NCI-H446 treated with DMSO at 0.1 percent for 48 hours (cell line): Measurements from ENCODE around the gene EMX1.

Experiments
- DNase-seq: peaks from one replicate; lab custom pipeline; 2025; lab: John Stamatoyannopoulos, UW

The EMX1 gene

GRCh38 chr2:72980535-72981217 lies 63.4 kb downstream of the EMX1 start:
- DNase-seq = no peak

GRCh38 chr2:72981536-72981935 lies 64.2 kb downstream of the EMX1 start:
- DNase-seq = no peak

GRCh38 chr2:72982219-72982618 lies 64.9 kb downstream of the EMX1 start:
- no peak for DNase-seq

- DNase-seq = no peak
These were observed 65.6 kb downstream of the EMX1 start for GRCh38 chr2:72982781-72983499.

- no peak for DNase-seq
These were observed 66.3 kb downstream of the EMX1 start for GRCh38 chr2:72983500-72984161.

- DNase-seq = no peak
These were observed 66.9 kb downstream of the EMX1 start for GRCh38 chr2:72984172-72984671.
